IMR-90 (cell line): Measurements from ENCODE around the gene NACC2. TPM values are rescaled to one million over a fixed set of nuclear protein-coding genes. Genes with fewer than 3 reads are reported as not detected.
A peak's percentile ranks its signal among the peaks of the same experiment; 100 is the strongest.

Experiments
- ATAC-seq: fragments of 200-7000 bp; cut with Tn5 transposase; 2 replicates; pipeline ENCODE4 v1.9.1; 2020; ENCODE audit warnings: low read depth, mild to moderate bottlenecking, moderate library complexity
- BruUV-seq: library from RNA; stranded (reverse); fragments of 400-500 nt; replicated peaks from 2 replicates; lab custom pipeline; 2021; lab: Mats Ljungman, UMichigan
- CTCF ChIA-PET: fragments of 300-600 bp; formaldehyde crosslinking; extraction: SDS; loops from one replicate; lab custom pipeline; 2021; ENCODE audit warnings: antibody characterized with exemption; lab: Yijun Ruan, JAX
- POLR2A ChIA-PET: fragments of 300-600 bp; sonication (Branson Sonifier 250); formaldehyde crosslinking; loops from one replicate; lab custom pipeline; 2022; ENCODE audit warnings: antibody characterized with exemption; ENCODE audit not compliant: unreplicated experiment; lab: Charles Lee
- DNase-seq: peaks from one replicate; pipeline ENCODE4 v3.0.0; 2013
- H2AFZ ChIP-seq: replicated peaks from 2 replicates; pipeline ENCODE3; 2013; ENCODE audit warnings: low read length, mild to moderate bottlenecking; ENCODE audit not compliant: poor library complexity
- H2AK5ac ChIP-seq: 2 replicates; pipeline ENCODE4 v1.6.1; 2013; ENCODE audit warnings: low read depth, low read length, inconsistent platforms
- H2AK9ac ChIP-seq: replicated peaks from 2 replicates; pipeline ENCODE3; 2013; ENCODE audit warnings: mild to moderate bottlenecking, low read depth, low read length, moderate library complexity; ENCODE audit not compliant: poor library complexity
- H2BK120ac ChIP-seq: 2 replicates; pipeline ENCODE4 v1.6.1; 2013; ENCODE audit warnings: low read depth, low read length, inconsistent platforms
- H2BK15ac ChIP-seq: 3 replicates; pipeline ENCODE4 v1.6.1; 2013; ENCODE audit warnings: low read depth, low read length, inconsistent platforms
- H2BK20ac ChIP-seq: 2 replicates; pipeline ENCODE4 v1.6.1; 2013; ENCODE audit warnings: low read depth, mild to moderate bottlenecking, inconsistent platforms, low read length, moderate library complexity
- H2BK5ac ChIP-seq: 2 replicates; pipeline ENCODE4 v1.6.1; 2013; ENCODE audit warnings: mild to moderate bottlenecking, low read depth, low read length, inconsistent platforms; ENCODE audit not compliant: poor library complexity, severe bottlenecking
- H3K14ac ChIP-seq: replicated peaks from 2 replicates; pipeline ENCODE4 v1.6.1; 2013; ENCODE audit warnings: low read depth, low read length, inconsistent platforms
- H3K18ac ChIP-seq: 2 replicates; pipeline ENCODE4 v1.6.1; 2013; ENCODE audit warnings: low read depth, low read length, control low read depth
- H3K23ac ChIP-seq: 2 replicates; pipeline ENCODE4 v1.6.1; 2013; ENCODE audit warnings: low read depth, low read length, inconsistent platforms
- H3K27ac ChIP-seq: 2 replicates; pipeline ENCODE4 v1.5.1; 2013; ENCODE audit warnings: mild to moderate bottlenecking, control low read depth, low read length; ENCODE audit not compliant: insufficient read depth
- H3K27me3 ChIP-seq: 2 replicates; pipeline ENCODE4 v1.6.1; 2013; ENCODE audit warnings: low read length; ENCODE audit not compliant: control insufficient read depth, insufficient read depth
- H3K36me3 ChIP-seq: 2 replicates; pipeline ENCODE4 v1.6.1; 2013; ENCODE audit warnings: low read length, mixed read lengths; ENCODE audit not compliant: control insufficient read depth, insufficient read depth
- H3K4ac ChIP-seq: 2 replicates; pipeline ENCODE4 v1.6.1; 2013; ENCODE audit warnings: low read depth, low read length, inconsistent platforms
- H3K4me1 ChIP-seq: 2 replicates; pipeline ENCODE4 v1.6.1; 2013; ENCODE audit warnings: low read length, mixed read lengths; ENCODE audit not compliant: control insufficient read depth, insufficient read depth
- H3K4me2 ChIP-seq: 2 replicates; pipeline ENCODE4 v1.6.1; 2013; ENCODE audit warnings: low read depth, mild to moderate bottlenecking, control low read depth, low read length, moderate library complexity
- H3K4me3 ChIP-seq: 2 replicates; pipeline ENCODE4 v1.5.1; 2013; ENCODE audit warnings: low read depth, mild to moderate bottlenecking, control low read depth, low read length, moderate library complexity; ENCODE audit not compliant: insufficient read depth
- H3K56ac ChIP-seq: 2 replicates; pipeline ENCODE4 v1.6.1; 2013; ENCODE audit warnings: low read length, inconsistent platforms; ENCODE audit not compliant: insufficient read depth; ENCODE audit errors: extremely low read depth
- H3K79me1 ChIP-seq, 2 experiments: 2 replicates each; pipeline ENCODE4 v1.6.1; 2013; ENCODE audit warnings: low read length in 2 of 2, inconsistent platforms in 1 of 2, low read depth in 1 of 2
- H3K9ac ChIP-seq: 2 replicates; pipeline ENCODE4 v1.6.1; 2013; ENCODE audit warnings: low read depth, low read length, control low read depth
- H3K9me1 ChIP-seq: 2 replicates; pipeline ENCODE4 v1.6.1; 2013; ENCODE audit warnings: low read length, inconsistent platforms; ENCODE audit not compliant: insufficient read depth
- H3K9me3 ChIP-seq: 2 replicates; pipeline ENCODE4 v1.6.1; 2013; ENCODE audit warnings: low read length; ENCODE audit not compliant: control insufficient read depth, insufficient read depth
- H4K20me1 ChIP-seq: 2 replicates; pipeline ENCODE4 v1.6.1; 2013; ENCODE audit warnings: low read length, inconsistent platforms; ENCODE audit not compliant: insufficient read depth
- H4K5ac ChIP-seq: 2 replicates; pipeline ENCODE4 v1.6.1; 2013; ENCODE audit warnings: mild to moderate bottlenecking, low read depth, low read length, control low read depth
- H4K8ac ChIP-seq, 2 experiments: 2 replicates each; pipeline ENCODE4 v1.6.1; 2013; ENCODE audit warnings: low read depth in 2 of 2, low read length in 2 of 2, control low read depth in 1 of 2, inconsistent platforms in 1 of 2
- H4K91ac ChIP-seq: 2 replicates; pipeline ENCODE4 v1.6.1; 2013; ENCODE audit warnings: low read depth, low read length, inconsistent platforms; ENCODE audit not compliant: insufficient read depth
- RFX5 ChIP-seq: IDR thresholded peaks from 2 replicates; pipeline ENCODE4 v1.8.0; 2012; ENCODE audit warnings: low read depth, mild to moderate bottlenecking, low read length, moderate library complexity
- USF2 ChIP-seq: fragments of 150-350 bp; IDR thresholded peaks from 2 replicates; pipeline ENCODE4 v1.6.1; 2017; ENCODE audit warnings: mild to moderate bottlenecking, antibody characterized with exemption, low read length, low read depth
- WGBS, 2 experiments: methylation state at CpG; one replicate each; pipeline versions ENCODE4 v1.1.5 to v1.1.7; 2013; ENCODE audit warnings: missing lambda C conversion rate in 2 of 2; ENCODE audit not compliant: insufficient read length in 1 of 2; ENCODE audit errors: extremely low coverage in 2 of 2; 5-methylcytosine and 5-hydroxymethylcytosine counted together
- dilution Hi-C: fragments of 300-500 bp; cut with HindIII; formaldehyde crosslinking; loops from one replicate; pipeline ENCODE4 v1.14.3; 2018; ENCODE audit warnings: low sequenced_read_pairs; ENCODE audit not compliant: unreplicated experiment
- in situ Hi-C: fragments of 300-500 bp; cut with MboI; formaldehyde crosslinking; loops from 3 replicates; pipeline ENCODE4 v1.14.3; 2019; ENCODE audit warnings: low sequenced_read_pairs, inconsistent platforms, mixed read lengths
- intact Hi-C: fragments of 100-400 bp; cut with micrococcal nuclease; formaldehyde crosslinking; loops from 2 replicates; pipeline ENCODE4 v1.10.0; 2022
- polyA plus RNA-seq, 3 experiments: library from polyadenylated mRNA; depleted of rRNA; stranded (reverse); fragments of >200 nt; gene quantifications; 2 replicates each; pipeline ENCODE4 v1.2.3, GENCODE V29; 2012; ENCODE audit warnings: low replicate concordance in 1 of 3
- total RNA-seq: library from RNA; depleted of rRNA; stranded (reverse); fragments of >200 nt; gene quantifications from 2 replicates; pipeline ENCODE4 v1.2.3, GENCODE V29; 2012

The NACC2 gene
- total and polyA plus RNA-seq, 2 of the 4 experiments (the other 2 are of a cell fraction), result 7.9 to 19.0 TPM

GRCh38 chr9:136011703-136012496, 83.2 kb downstream of the NACC2 start:
- H2BK15ac ChIP-seq, result no peak overlapping the region
- H3K79me1 ChIP-seq, result peaks cover 9 to 53% of the 10 kb centered on the region in 2 experiments
- H4K5ac ChIP-seq, result no peak overlapping the region; the same call in 1 of the 2 replicates
- no peak overlapping the region for H3K9ac ChIP-seq
- peak overlapping the region; percentile 24 for H3K27ac ChIP-seq
- ChIA-PET POLR2A (no interaction called here), CTCF (no interaction called here)
- dilution Hi-C loops (no loop called here), in situ Hi-C loops (no loop called here), intact Hi-C loops (no loop called here)
- TF ChIP-seq USF2, result peak; percentile 46; the same call in 1 of the 2 replicates
- no peak for TF ChIP-seq RFX5
- no peak overlapping the region for H2BK120ac ChIP-seq
- H2AFZ ChIP-seq, result peak overlapping the region; percentile 71
- peaks cover 23% of the 10 kb centered on the region for H4K20me1 ChIP-seq
- H2BK5ac ChIP-seq, result peak overlapping the region; percentile 3
- no peaks in the 10 kb centered on the region for H3K9me3 ChIP-seq
- H3K14ac ChIP-seq, result no peak overlapping the region
- H3K4ac ChIP-seq, result peak overlapping the region; percentile 33
- peak overlapping the region; percentile 66 for H2AK5ac ChIP-seq
- peak overlapping the region in 1 of 2 experiments; percentile 70; a peak in 3 of 4 replicates for H4K8ac ChIP-seq
- no peak overlapping the region; the same call in 1 of the 2 replicates for H3K4me2 ChIP-seq
- BruUV-seq, result no TSS peak
- no peak overlapping the region for H3K18ac ChIP-seq
- H3K36me3 ChIP-seq, result peaks cover 25% of the 10 kb centered on the region
- H3K27me3 ChIP-seq, result no peaks in the 10 kb centered on the region
- 85% methylated on average over 46 of the region's 59 CpGs; no CpG with 5 or more reads in 1 of the 2 experiments for WGBS, 2 experiments
- H2BK20ac ChIP-seq, result no peak overlapping the region
- DNase-seq (peak; percentile 59), ATAC-seq (peak; percentile 56)
- H4K91ac ChIP-seq, result no peak overlapping the region
- H3K56ac ChIP-seq, result no peak overlapping the region
- H3K4me3 ChIP-seq, result no peak overlapping the region
- no peak overlapping the region for H3K23ac ChIP-seq
- H3K9me1 ChIP-seq, result peaks cover 12% of the 10 kb centered on the region
- peaks cover 23% of the 10 kb centered on the region for H3K4me1 ChIP-seq
- H2AK9ac ChIP-seq, result peak overlapping the region; percentile 60
